Esophagus mucosa (tissue), 1 donor: ENCODE data around the gene PHOX2B. TPM values are rescaled to one million over a fixed set of nuclear protein-coding genes. Genes with fewer than 3 reads are reported as not detected.

ENCODE experiments used
- ATAC-seq: fragments of 200-7000 bp; cut with Tn5 transposase; one replicate; pipeline ENCODE4 v1.9.1; 2020
- total RNA-seq: library from RNA; stranded (reverse); gene quantifications from one replicate; pipeline ENCODE4 v1.2.4, GENCODE V29; 2023
- donor health status: DM: yes; HTN: yes; CAD: no.

PHOX2B gene
- total RNA-seq: not detected

GRCh38 chr4:41748571-41749475 is at the start of gene PHOX2B:
TSS of gene PHOX2B (minus strand) at chr4:41748725. CDS start at chr4:41748610, 115 bp downstream.
- no peak for ATAC-seq

- no peak for ATAC-seq
Observed at GRCh38 chr4:41797260-41797659, 48.7 kb upstream of the PHOX2B start.

- no peak for ATAC-seq
Observed at GRCh38 chr4:41796545-41797210, 48.2 kb upstream of the PHOX2B start.

- ATAC-seq: no peak
Observed at GRCh38 chr4:41795796-41796385, 47.4 kb upstream of the PHOX2B start.

- ATAC-seq: no peak
Observed at GRCh38 chr4:41792166-41792565, 43.6 kb upstream of the PHOX2B start.

- no peak for ATAC-seq
Observed at GRCh38 chr4:41791557-41791956, 43.0 kb upstream of the PHOX2B start.

- ATAC-seq: no peak
Observed at GRCh38 chr4:41787931-41788330, 39.4 kb upstream of the PHOX2B start.

- no peak for ATAC-seq
Observed at GRCh38 chr4:41785665-41786064, 37.1 kb upstream of the PHOX2B start.

GRCh38 chr4:41784191-41784979 is 35.9 kb upstream of the PHOX2B start:
- no peak for ATAC-seq

GRCh38 chr4:41776466-41776865 is 27.9 kb upstream of the PHOX2B start:
- ATAC-seq: no peak

- ATAC-seq: no peak
Observed at GRCh38 chr4:41763729-41764128, 15.2 kb upstream of the PHOX2B start.

GRCh38 chr4:41758884-41759283 is 10.4 kb upstream of the PHOX2B start:
- no peak for ATAC-seq

- ATAC-seq: peak; percentile 68
Observed at GRCh38 chr4:41757521-41758156, 9.1 kb upstream of the PHOX2B start.

GRCh38 chr4:41753942-41754341 is 5.4 kb upstream of the PHOX2B start:
- ATAC-seq: no peak

- ATAC-seq: no peak
Observed at GRCh38 chr4:41752081-41752836, 3.7 kb upstream of the PHOX2B start.

- no peak for ATAC-seq
Observed at GRCh38 chr4:41751449-41752061, 3.0 kb upstream of the PHOX2B start.

- ATAC-seq: no peak
Observed at GRCh38 chr4:41750626-41751448, 2.3 kb upstream of the PHOX2B start.

GRCh38 chr4:41750121-41750625 is 1.6 kb upstream of the PHOX2B start:
- ATAC-seq: no peak

GRCh38 chr4:41749631-41750039 is 1.1 kb upstream of the PHOX2B start:
- ATAC-seq: no peak

GRCh38 chr4:41748074-41748570 is 403 bp downstream of the PHOX2B start:
- no peak for ATAC-seq
